Fibroblast of lung (primary cell): ENCODE measurements around the gene PID1.

Experiments
- EZH2 ChIP-seq: IDR thresholded peaks from 2 replicates; pipeline ENCODE4 v1.5.1; 2012; ENCODE audit warnings: low read length, control low read depth, mild to moderate bottlenecking; ENCODE audit errors: missing control alignments
- TF ChIP-seq, protein P1 (sequence below), 2 donors: IDR thresholded peaks in 1 of 2; conservative IDR thresholded peaks in 1 of 2; 1 replicate in 1 of 2; 2 replicates in 1 of 2; pipeline ENCODE4 v1.5.1; 2011 to 2012; ENCODE audit warnings: low read length in 2 of 2, control low read depth in 1 of 2, inconsistent platforms in 1 of 2, low read depth in 1 of 2, mild to moderate bottlenecking in 1 of 2

DNA sequence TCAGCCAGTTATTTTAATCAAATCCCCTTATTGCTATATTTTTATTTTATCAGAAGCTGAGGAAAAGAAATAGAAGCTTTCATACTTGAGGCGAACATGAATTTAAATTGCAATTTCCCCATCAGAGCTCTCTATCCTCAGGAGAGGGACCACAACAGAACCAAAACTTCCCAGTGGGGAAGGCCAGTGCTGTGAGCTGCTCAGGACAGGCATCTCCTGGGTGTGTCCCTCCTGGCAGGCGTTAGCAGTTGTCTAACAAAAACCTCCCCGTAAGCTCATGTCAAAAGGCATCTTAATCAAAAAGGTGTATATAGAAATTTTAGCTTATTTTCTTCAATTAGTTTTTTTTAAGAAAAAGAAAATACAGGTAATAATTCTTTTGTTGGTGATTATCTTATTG, 93.0 kb downstream of the PID1 start:
- no peak for TF ChIP-seq EZH2
- TF ChIP-seq, protein P1, sequence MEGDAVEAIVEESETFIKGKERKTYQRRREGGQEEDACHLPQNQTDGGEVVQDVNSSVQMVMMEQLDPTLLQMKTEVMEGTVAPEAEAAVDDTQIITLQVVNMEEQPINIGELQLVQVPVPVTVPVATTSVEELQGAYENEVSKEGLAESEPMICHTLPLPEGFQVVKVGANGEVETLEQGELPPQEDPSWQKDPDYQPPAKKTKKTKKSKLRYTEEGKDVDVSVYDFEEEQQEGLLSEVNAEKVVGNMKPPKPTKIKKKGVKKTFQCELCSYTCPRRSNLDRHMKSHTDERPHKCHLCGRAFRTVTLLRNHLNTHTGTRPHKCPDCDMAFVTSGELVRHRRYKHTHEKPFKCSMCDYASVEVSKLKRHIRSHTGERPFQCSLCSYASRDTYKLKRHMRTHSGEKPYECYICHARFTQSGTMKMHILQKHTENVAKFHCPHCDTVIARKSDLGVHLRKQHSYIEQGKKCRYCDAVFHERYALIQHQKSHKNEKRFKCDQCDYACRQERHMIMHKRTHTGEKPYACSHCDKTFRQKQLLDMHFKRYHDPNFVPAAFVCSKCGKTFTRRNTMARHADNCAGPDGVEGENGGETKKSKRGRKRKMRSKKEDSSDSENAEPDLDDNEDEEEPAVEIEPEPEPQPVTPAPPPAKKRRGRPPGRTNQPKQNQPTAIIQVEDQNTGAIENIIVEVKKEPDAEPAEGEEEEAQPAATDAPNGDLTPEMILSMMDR (conservative IDR thresholded peaks at IDR 0.05 in 1 of 2, IDR thresholded peaks at IDR 0.05 in 1 of 2; ENCODE audit: low read depth in 1 of 2, low read length in 2 of 2): no peak
